Astrocyte (in vitro differentiated cells and primary cell): ENCODE results near the gene CCDC12.

Source experiments
- EZH2 ChIP-seq: IDR thresholded peaks from 2 replicates; pipeline ENCODE4 v1.6.1; 2012; ENCODE audit warnings: mild to moderate bottlenecking, low read length, inconsistent platforms; ENCODE audit not compliant: insufficient read depth
- TF ChIP-seq, protein P1 (sequence below): IDR thresholded peaks from 2 replicates; pipeline ENCODE4 v1.5.1; 2011; ENCODE audit warnings: low read depth, mild to moderate bottlenecking, inconsistent platforms, low read length, moderate library complexity; ENCODE audit not compliant: insufficient read depth

DNA sequence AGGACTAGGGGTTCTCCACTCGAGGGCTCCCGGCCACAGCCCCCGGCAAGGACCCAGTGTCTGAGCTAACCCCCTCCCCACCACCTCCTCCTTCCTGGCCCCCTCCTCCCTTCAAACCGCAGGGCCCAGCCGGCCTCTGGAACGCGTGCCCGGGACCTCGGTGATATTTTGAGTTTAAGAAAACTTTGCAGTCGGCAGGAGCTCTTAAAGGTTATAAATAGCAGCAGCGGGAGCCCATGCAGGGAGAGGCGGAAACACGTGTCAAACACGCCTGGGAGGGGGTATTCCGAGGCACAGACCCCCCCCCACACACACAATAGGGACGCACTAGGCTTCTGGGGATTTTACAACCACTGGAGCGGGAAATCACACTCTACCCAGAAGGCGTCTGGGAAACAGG is 102.1 kb downstream of the CCDC12 start:
- TF ChIP-seq, protein P1, sequence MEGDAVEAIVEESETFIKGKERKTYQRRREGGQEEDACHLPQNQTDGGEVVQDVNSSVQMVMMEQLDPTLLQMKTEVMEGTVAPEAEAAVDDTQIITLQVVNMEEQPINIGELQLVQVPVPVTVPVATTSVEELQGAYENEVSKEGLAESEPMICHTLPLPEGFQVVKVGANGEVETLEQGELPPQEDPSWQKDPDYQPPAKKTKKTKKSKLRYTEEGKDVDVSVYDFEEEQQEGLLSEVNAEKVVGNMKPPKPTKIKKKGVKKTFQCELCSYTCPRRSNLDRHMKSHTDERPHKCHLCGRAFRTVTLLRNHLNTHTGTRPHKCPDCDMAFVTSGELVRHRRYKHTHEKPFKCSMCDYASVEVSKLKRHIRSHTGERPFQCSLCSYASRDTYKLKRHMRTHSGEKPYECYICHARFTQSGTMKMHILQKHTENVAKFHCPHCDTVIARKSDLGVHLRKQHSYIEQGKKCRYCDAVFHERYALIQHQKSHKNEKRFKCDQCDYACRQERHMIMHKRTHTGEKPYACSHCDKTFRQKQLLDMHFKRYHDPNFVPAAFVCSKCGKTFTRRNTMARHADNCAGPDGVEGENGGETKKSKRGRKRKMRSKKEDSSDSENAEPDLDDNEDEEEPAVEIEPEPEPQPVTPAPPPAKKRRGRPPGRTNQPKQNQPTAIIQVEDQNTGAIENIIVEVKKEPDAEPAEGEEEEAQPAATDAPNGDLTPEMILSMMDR: no peak
- no peak for TF ChIP-seq EZH2
